GM18870 (cell line): ENCODE data around the gene NPVF.

Source experiments
- ATAC-seq: cut with Tn5 transposase; IDR thresholded peaks from one replicate; pipeline ENCODE4 v1.9.1; 2021; ENCODE audit warnings: moderate library complexity; ENCODE audit not compliant: unreplicated experiment

NPVF gene

DNA sequence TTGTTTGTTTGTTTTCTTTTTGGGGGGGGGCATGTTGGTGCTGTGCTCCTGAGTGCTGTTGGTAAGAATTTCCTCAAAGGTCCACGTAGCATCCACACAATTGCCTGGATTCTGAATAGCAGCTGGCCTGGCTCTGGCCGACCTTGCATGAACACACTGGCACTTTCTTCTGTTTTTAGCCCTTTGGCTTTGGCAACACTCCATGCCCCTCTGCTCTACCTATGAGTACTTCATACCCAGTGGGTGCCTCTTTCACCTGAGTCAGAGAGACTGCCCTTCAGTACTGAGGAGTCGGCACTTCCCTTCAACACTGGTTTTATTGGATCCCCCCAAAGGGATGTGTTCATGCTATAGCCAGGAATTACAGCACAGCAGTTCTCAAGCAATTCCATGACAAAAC is 7.2 kb upstream of the NPVF start:
- no peak for ATAC-seq

DNA sequence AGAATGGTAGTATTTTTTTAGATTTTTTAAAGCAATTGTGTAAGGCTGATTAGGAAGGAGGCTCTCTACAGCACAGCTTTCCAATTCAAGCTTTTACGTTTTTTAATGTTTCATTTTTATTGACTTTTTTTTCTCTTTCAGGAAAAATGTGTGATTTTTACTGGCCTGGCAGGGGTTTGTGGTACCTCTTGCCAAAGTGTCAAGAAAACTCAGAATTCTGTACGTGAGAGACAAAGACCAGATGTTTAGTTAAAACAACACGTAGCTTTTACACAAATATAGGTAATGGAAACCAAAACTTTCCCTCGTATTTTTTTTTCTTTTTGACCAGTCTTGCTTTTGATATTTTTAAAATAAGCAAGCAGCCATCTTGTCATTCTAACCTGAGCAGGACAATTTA is 6.0 kb upstream of the NPVF start:
- no peak for ATAC-seq

- ATAC-seq: no peak
Measured at GRCh38 chr7:25223206-25223605, 5.1 kb downstream of the NPVF start.

GRCh38 chr7:25222666-25223065 is 5.6 kb downstream of the NPVF start:
- ATAC-seq: no peak

DNA sequence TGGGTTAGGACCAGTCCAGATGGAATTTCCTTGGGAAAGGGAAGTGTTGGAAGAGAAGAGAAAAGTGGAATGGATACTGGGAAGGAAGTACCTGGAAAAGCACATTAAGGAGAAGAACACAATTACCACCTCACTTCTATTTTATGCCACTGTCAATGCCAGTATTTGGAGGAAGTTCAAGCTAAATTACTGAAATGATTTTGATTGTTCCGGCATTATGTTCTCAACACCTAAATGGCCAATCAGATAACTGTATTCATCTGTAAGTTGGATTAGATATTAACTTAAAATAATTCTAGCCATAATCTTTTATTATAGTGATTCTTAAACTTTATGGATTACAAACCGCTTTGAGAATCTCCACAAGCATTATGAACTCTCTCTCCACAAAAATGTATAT is 7.3 kb downstream of the NPVF start:
- ATAC-seq: no peak

DNA sequence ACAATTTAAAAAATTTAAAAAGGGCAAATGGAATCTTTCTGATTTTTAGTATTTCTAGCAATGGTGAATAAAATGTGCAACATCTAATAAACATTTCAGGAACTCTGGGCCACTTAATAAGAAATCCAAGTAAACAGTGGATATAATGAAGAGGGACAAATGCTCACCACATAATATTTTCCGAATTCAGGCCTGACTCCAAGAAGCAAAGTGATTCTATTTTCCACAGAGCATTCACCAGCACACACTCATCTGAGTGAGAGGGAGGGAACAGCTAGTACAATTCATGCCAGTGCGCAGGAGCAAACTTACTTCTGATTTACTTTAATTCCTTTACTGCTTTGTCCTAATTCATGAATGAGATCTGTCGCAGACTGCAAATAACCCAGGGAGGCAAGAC is 10.1 kb downstream of the NPVF start:
- no peak for ATAC-seq

DNA sequence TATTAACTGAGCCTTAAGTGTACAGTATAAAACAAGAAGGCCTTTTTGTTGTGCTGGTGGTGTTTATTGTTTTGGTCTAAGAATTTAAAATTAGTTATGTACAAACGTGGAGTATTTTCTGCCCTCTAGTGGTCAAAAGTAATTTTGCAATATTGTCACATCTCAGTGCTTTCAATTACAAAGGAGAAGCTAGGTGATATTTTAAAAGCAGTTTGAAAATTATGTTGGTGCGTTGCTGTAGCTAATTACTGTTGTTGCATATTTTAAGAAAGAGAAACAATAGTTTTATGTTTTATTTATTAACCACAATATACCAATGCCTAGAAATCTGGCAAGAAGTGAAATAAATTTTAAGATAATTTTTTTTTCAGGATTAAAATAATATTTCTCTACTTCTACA is 11.4 kb downstream of the NPVF start:
- no peak for ATAC-seq

GRCh38 chr7:25215694-25216335 is 12.5 kb downstream of the NPVF start:
- no peak for ATAC-seq

GRCh38 chr7:25208525-25209221 is 19.6 kb downstream of the NPVF start:
- no peak for ATAC-seq

GRCh38 chr7:25207887-25208286 is 20.4 kb downstream of the NPVF start:
- no peak for ATAC-seq

- no peak for ATAC-seq
Measured at GRCh38 chr7:25206765-25207164, 21.5 kb downstream of the NPVF start.

GRCh38 chr7:25196132-25196896 is 32.0 kb downstream of the NPVF start:
- ATAC-seq: no peak

GRCh38 chr7:25194036-25194435 is 34.2 kb downstream of the NPVF start:
- no peak for ATAC-seq

- no peak for ATAC-seq
Measured at GRCh38 chr7:25192043-25192442, 36.2 kb downstream of the NPVF start.

- ATAC-seq: no peak
Measured at GRCh38 chr7:25189197-25189596, 39.1 kb downstream of the NPVF start.

DNA sequence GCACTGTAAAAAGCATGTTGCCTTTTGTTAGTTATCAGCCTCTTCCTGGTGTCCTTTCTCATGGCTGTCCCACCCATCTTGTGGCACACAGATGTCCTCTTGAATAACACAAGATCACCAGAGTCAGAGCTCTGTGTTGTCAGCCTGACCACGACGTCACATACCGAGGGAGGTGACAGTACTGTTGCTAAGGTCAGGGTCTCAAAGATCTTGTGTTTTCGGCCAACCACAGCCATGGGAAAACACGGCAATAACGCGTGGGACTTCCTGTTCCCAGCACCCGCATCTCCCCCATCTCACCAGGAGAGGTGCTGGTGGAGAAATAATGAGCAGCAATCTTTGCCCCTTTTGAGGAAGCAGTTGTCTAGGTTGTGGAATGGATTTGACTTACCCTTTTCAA is 40.4 kb downstream of the NPVF start:
- ATAC-seq: no peak

GRCh38 chr7:25186436-25186835 is 41.9 kb downstream of the NPVF start:
- ATAC-seq: no peak

DNA sequence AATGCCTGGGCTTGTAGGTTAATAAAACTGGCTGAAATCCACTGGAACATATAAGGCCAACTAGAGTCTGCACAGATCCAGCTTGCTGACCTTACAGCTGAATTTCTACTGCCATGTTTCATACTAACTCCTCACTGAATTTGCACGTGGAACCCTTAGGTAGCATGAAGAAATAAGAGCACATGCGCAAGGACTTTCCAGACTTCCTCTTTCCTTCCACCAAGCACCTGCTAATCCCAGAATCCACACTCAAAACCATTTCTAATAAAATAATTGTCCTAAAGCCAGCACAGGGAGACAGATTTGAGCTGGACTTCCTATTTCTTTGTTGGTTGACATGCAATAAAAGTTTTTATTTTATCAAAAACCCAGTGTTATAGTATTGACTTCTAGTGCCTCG is 46.8 kb downstream of the NPVF start:
- ATAC-seq: no peak

- ATAC-seq: no peak
Measured at GRCh38 chr7:25180946-25181345, 47.3 kb downstream of the NPVF start.

GRCh38 chr7:25180592-25180923 is 47.7 kb downstream of the NPVF start:
- peak; percentile 35 for ATAC-seq

GRCh38 chr7:25179771-25180591 is 48.3 kb downstream of the NPVF start:
- ATAC-seq: peak; percentile 87
